Thyroid gland (tissue), 4 donors: Measurements from ENCODE around the gene JMJD1C. TPM values are rescaled to one million over a fixed set of nuclear protein-coding genes. Genes with fewer than 3 reads are reported as not detected.

Source experiments
- DNase-seq, 2 donors: peaks; one replicate each; pipeline ENCODE4 v3.0.0-alpha.2; 2019
- H3K27ac ChIP-seq, 3 donors: fragments of 200-600 bp; sonication (generic); 1 replicate in 2 of 3; 2 replicates in 1 of 3; pipeline ENCODE4 v1.5.1; 2016 to 2019; ENCODE audit warnings: mild to moderate bottlenecking in 1 of 3, moderate library complexity in 1 of 3
- H3K27me3 ChIP-seq: fragments of 200-600 bp; sonication (generic); one replicate; pipeline ENCODE4 v1.5.1; 2019
- H3K36me3 ChIP-seq, 2 donors: fragments of 200-600 bp; sonication (generic); one replicate each; pipeline ENCODE4 v1.5.1; 2016 to 2019
- H3K4me1 ChIP-seq, 2 donors: fragments of 200-600 bp; sonication (generic); one replicate each; pipeline ENCODE4 v1.5.1; 2017 to 2019
- H3K4me3 ChIP-seq, 3 donors: fragments of 200-600 bp; sonication (generic); replicated peaks in 1 of 3; 1 replicate in 2 of 3; 2 replicates in 1 of 3; pipeline ENCODE4 v1.5.1; 2016; ENCODE audit warnings: mild to moderate bottlenecking in 1 of 3
- H3K9me3 ChIP-seq: fragments of 200-600 bp; sonication (generic); one replicate; pipeline ENCODE4 v1.5.1; 2017
- CTCF ChIP-seq, 6 experiments: fragments of 200-600 bp in 3 of 6; fragments of 450-650 bp in 3 of 6; sonication (generic) in 3 of 6; IDR thresholded peaks; one replicate each; pipeline ENCODE4 v1.5.1; 2016 to 2019; ENCODE audit warnings: antibody characterized with exemption in 6 of 6, mild to moderate bottlenecking in 2 of 6, inconsistent platforms in 1 of 6, moderate library complexity in 1 of 6
- POLR2A ChIP-seq, 2 donors: fragments of 450-650 bp; IDR thresholded peaks; one replicate each; pipeline ENCODE4 v1.6.1; 2017; ENCODE audit warnings: antibody characterized with exemption in 2 of 2, mild to moderate bottlenecking in 2 of 2, moderate library complexity in 1 of 2
- WGBS, 2 donors: methylation state at CpG; one replicate each; pipeline ENCODE4 v1.1.5; 2017; 5-methylcytosine and 5-hydroxymethylcytosine counted together
- intact Hi-C: fragments of 100-400 bp; cut with DNase I; formaldehyde crosslinking; loops from one replicate; pipeline ENCODE4 v1.15.1; 2023
- total RNA-seq, 4 donors: library from RNA; depleted of rRNA; stranded (reverse); fragments of >200 nt; gene quantifications; one replicate each; pipeline ENCODE4 v1.2.3, GENCODE V29; 2016

Gene JMJD1C
- total RNA-seq, 4 donors from 2014 or later = 120 to 168 (median 136) TPM

- intact Hi-C loops = loop anchor here (10.0 kb wide), 1 partner anchor 515 kb away; no protein-coding TSS in a partner anchor
- Histone ChIP-seq H3K36me3 (no peaks in the 10 kb centered on the region), H3K4me1 (peaks cover 51 to 58% of the 10 kb centered on the region in 2 donors), H3K9me3 (no peaks in the 10 kb centered on the region), H3K27me3 (no peaks in the 10 kb centered on the region), H3K4me3 (no peak overlapping the region), H3K27ac (peak overlapping the region; percentile 58 to 91 (median 74))
- WGBS, 2 donors = 90 to 91% methylated on average over 2 of the region's 2 CpGs
- TF ChIP-seq POLR2A (IDR thresholded peaks at IDR 0.05) (no peak), CTCF (IDR thresholded peaks at IDR 0.05) (no peak)
- DNase-seq = no peak
Observed at GRCh38 chr10:63209705-63210104, 256.1 kb downstream of the JMJD1C start.

- Histone ChIP-seq H3K4me3 (no peak overlapping the region), H3K36me3 (no peaks in the 10 kb centered on the region), H3K4me1 (peaks cover 49 to 52% of the 10 kb centered on the region in 2 donors), H3K27ac (peak overlapping the region; percentile 58 to 91 (median 74)), H3K9me3 (no peaks in the 10 kb centered on the region), H3K27me3 (no peaks in the 10 kb centered on the region)
- TF ChIP-seq CTCF (IDR thresholded peaks at IDR 0.05) = no peak
- TF ChIP-seq POLR2A (IDR thresholded peaks at IDR 0.05) = peak in 1 of 2 donors; percentile 27
- intact Hi-C loops = no loop called here
- peak; percentile 78 to 83 for DNase-seq
- 25 to 38% methylated on average over 2 of the region's 2 CpGs for WGBS, 2 donors
Observed at GRCh38 chr10:63208986-63209385, 256.8 kb downstream of the JMJD1C start.

GRCh38 chr10:63206997-63207811 is 258.6 kb downstream of the JMJD1C start:
- H3K36me3 ChIP-seq = no peaks in the 10 kb centered on the region
- intact Hi-C loops = no loop called here
- peak; percentile 18 to 22 for DNase-seq
- peaks cover 41 to 52% of the 10 kb centered on the region in 2 donors for H3K4me1 ChIP-seq
- no peak overlapping the region for H3K4me3 ChIP-seq
- no peak for TF ChIP-seq POLR2A (IDR thresholded peaks at IDR 0.05)
- no peak for TF ChIP-seq CTCF (IDR thresholded peaks at IDR 0.05)
- H3K9me3 ChIP-seq = no peaks in the 10 kb centered on the region
- no peaks in the 10 kb centered on the region for H3K27me3 ChIP-seq
- 42 to 43% methylated on average over 7 of the region's 7 CpGs for WGBS, 2 donors
- H3K27ac ChIP-seq = peak overlapping the region; percentile 58 to 91 (median 74)

GRCh38 chr10:63206576-63206975 is 259.2 kb downstream of the JMJD1C start:
- intact Hi-C loops = no loop called here
- Histone ChIP-seq H3K4me1 (peaks cover 41 to 52% of the 10 kb centered on the region in 2 donors), H3K27ac (peak overlapping the region; percentile 3 to 91 (median 58)), H3K27me3 (no peaks in the 10 kb centered on the region), H3K9me3 (no peaks in the 10 kb centered on the region), H3K4me3 (no peak overlapping the region), H3K36me3 (no peaks in the 10 kb centered on the region)
- DNase-seq = no peak
- TF ChIP-seq POLR2A (IDR thresholded peaks at IDR 0.05) (no peak), CTCF (IDR thresholded peaks at IDR 0.05) (no peak)

- intact Hi-C loops = no loop called here
- H3K27ac ChIP-seq = peak overlapping the region in 1 of 3 donors; percentile 91
- TF ChIP-seq CTCF (IDR thresholded peaks at IDR 0.05) (no peak), POLR2A (IDR thresholded peaks at IDR 0.05) (no peak)
- no peak overlapping the region for H3K4me3 ChIP-seq
- no peak for DNase-seq
- no peaks in the 10 kb centered on the region for H3K36me3 ChIP-seq
- 89 to 94% methylated on average over 4 of the region's 4 CpGs for WGBS, 2 donors
- H3K9me3 ChIP-seq = no peaks in the 10 kb centered on the region
- H3K4me1 ChIP-seq = peaks cover 39 to 46% of the 10 kb centered on the region in 2 donors
- no peaks in the 10 kb centered on the region for H3K27me3 ChIP-seq
Observed at GRCh38 chr10:63205421-63205820, 260.4 kb downstream of the JMJD1C start.
